ENCODE data around the gene PLLP.

PLLP gene

DNA sequence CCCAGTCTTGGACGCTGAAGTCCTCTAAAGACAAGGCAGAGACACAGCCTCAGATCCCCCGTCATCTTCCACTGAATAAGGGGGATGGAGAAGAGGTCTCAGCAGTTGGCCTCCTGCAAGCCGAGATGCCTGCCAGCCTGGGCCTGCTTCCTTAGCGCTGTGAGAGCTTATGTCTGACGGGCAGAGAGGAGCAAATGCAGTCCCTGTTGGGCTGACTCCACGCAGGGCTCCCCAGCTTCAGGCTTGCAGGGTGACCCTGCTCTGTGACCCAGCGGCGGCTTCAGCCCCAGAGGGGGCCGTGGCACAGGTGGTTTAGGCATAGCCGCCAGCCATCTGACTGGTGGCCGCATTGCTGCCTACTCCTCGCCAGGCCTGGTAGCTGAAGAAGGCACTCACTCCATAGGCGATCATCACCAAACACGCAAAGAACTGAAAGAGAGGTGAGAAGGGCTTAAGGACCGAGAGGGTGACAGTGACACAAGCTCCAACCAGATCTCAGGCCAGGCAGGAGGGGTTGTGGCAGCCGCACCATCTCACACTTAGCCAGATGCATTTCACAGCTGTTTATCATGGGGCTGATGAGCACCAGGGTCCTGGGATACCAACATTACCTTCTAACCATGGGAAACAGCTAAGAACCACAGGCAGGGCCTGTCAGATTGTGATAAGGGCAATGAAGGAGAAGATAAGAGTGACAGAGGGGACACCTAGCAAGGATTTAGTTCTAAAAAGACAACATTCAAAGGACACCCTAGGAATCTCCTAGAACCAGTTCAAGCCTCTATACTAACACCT is 27.7 kb downstream of the PLLP start:
- DNase-seq (ENCODE audit: low spot score): no peak

DNA sequence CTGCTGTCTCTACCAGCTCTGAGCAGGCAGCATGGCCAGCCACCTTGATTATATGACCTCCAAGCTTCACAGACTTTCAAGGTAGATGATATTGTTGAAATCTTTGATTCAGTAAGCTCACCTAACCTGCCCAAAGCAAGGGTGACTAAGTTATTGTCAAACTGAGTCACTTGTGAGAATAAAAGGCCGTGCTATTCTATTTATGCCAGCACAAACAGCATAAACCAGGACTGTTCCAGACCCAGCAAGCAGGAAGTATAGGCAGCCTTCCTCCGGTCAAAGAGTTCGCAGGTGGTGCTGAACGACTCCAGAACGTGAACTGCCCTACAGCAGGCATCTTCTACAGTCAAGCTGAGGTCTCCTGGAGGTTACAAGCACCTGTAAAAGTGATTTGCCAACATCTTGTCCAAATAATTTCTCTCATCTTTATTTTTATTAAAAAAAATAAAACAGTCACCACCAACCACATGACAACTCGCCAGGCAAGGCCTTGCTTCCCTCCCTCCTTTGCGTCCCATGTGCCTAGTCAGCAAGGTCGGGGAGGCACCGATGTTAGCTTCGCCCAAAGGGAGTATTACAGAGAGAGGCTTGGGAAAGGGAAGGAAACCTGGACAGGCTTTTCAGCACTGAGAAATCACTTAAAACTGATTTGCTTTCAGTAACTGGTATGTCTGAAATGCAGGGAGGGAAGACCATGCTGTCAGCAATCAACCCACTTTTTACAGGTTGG is 28.6 kb downstream of the PLLP start:
- no peak for DNase-seq (ENCODE audit: low spot score)

DNA sequence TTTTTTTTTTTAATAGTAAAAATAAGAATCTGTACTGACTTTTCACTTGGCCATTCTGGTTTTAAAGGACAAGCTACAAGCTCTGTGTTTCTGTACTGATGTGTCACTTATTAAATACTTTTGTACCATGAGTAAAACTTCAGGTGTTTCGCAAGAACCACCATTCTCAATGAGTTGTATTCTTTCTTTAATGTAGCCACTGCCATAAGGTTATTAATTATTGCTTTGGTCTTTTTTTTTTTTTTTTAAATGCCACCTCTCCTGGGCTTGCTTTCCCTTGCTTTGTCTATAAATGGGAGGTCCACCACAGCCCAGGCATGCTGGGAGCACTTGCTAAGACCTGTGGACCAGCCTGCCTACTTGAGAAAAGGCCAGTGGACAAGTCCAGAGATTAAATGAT is 31.0 kb downstream of the PLLP start:
- no peak for DNase-seq (ENCODE audit: low spot score)

DNA sequence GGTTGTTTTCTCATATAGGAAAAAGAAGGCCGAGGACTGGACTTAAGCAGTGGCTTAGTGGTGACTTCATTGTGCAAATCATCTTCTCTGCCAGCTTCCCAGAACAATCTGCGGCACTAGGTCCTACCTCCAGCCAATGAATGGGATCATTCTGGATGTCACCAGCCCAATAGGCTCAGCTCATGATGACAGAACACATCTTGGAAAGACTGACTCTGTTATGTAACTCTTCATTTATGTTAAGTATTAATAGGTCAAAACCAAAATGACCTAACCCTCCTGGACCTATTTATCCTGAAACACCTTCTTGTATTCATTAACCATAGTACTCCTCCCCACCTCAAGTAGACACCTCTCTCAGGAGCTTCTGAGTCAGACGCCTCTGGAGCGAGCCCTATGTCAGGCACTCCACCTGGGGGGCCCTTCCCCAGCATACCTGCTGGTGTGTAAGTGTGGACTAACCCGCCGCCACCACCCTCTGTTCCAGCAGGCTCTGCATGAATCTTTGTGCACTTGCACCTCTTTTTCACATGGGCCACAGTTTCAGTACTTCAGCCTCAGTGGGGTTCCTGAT is 32.2 kb downstream of the PLLP start:
- no peak for DNase-seq (ENCODE audit: low spot score)

DNA sequence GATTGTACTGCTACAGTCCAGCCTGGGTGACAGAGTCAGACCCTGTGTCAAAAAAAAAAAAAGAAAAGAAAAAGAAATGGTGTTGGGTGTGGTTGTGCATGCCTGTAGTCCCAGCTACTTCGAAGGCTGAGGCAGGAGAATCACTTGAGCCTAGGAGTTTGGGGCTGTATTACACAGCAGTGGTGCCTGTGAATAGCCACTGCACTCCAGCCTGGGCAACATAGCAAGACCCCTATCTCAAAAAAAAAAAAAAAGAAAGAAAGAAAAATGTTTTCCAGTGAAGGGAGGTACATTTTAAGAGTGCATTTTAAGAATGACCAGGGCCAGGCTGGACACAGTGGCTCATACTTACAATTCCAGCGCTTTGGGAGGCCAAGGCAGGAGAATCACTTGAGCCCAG is 33.1 kb downstream of the PLLP start:
- DNase-seq (ENCODE audit: low spot score): no peak

DNA sequence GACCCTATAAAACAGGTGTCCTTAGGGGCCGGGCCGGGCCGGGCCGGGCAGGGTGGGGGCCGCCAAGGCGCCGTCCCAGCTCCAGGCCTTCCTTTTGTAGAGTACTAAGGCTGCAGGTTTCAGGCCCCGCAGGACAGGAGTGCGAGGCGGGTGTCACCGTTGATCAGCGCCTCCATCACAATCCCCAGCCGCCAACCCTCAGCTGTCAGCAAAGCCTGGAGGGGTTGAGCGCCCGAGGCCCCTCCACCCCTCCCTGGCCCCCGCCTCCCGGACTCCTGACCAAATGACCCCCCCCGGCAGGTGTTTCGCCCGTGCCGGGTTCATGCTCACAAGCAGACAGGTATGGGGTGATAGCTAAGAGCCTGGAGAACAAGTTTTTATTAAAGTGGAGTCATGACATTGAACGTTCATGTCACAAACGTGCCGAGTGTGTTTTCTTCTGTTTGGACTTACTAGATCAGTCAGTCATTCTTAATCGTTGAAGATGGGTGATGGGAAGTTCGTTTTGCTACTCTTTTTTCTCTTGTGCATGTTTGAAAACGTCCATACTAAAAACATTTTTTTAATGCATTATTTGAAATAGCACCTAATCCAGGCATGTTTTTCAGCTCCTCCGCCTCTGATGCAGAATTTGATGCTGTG is 38.9 kb downstream of the PLLP start:
- peak; percentile 45 for DNase-seq (ENCODE audit: low spot score)

DNA sequence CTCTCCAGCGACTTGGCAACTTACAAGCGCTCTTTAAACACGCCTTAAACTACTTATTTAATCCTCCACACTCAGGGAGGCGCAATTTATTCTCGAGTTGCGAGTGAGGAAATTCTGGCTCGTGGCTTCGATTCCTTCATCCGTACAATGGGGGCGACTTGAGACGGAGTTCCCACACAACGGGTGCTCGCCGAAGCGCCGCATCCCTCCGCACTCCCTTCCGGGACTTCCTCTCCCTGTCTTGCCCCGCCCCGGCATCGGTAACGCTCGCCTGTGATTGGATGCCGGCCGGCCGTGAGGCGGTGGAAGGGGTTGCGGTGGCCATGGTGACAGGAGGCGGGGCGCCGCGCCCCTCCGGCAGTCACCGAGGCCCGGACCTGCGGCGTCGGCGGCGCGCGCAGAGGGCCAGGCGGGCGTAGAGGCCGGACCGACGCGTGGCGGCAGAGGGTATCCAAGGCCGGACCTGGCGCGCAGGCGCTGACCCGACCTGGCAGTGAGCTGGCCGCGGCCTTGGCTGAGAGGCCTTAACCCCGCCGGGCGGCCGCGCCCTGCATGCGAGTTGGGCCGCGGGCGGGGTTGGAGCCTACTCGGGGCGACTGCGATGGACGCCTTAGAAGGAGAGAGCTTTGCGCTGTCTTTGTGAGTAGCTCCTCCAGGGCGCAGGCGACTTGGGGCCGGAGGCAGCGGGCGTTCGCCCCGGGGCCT is 39.6 kb downstream of the PLLP start, which contains the start of gene ARL2BP:
Gene ARL2BP, plus strand, starts transcription at position 493 of the 705 bp plus-strand sequence. Its CDS starts 109 bp downstream, at position 602.
- DNase-seq (ENCODE audit: low spot score): peak; percentile 97

DNA sequence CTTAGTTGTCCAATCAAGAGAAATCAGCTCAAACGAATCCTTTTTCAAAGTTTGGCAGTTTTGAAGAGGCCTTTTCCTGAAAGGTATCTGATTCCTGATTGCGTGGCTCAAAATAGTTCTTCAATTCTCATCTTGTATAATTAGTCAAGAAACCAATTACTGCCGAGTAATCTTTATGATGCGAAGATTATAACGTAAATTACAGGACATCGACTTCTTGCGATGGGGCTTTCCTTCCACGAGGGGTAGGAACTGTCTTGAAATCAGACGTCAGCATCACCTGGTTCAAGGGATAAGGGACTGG is 40.1 kb downstream of the PLLP start:
- no peak for DNase-seq (ENCODE audit: low spot score)

DNA sequence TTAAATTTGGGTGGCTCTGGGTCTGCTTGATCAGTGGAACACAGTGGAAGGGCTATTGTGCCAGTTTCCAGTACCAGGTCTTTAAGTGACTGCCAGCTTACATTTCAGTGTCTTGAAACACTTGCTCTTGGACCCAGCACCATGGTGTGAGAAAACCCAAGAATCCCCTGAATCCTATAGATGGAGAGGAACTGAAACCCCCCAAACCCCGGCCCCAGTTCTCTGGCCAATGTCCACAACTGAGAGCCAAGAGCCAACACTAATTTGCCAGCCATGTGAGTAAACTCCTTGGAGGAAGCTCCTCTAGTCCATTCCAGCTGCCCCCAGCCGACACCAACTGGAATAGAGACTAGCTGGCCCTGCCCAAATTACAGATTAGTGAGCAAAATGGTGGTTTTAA is 41.8 kb downstream of the PLLP start:
- DNase-seq (ENCODE audit: low spot score): no peak

DNA sequence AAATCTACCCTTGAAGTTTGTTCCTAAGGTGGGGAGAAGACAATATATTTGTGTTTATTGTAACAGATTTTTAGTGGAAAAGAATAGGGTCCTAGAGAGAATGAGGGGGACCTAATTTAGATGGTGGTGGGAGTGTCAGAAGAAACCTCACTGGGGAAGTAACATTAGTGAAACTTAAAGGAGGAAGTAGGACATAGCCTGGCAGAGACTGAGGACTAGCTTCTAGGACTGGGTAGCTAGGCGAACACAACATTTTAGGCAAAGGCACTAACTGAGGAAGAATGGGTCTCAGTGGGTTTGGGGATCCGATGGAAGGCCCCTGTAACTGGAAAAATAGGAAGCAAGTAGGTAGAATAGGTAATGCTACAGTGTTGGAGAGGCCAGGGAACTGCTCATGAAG is 43.6 kb downstream of the PLLP start:
- peak; percentile 52 for DNase-seq (ENCODE audit: low spot score)

DNA sequence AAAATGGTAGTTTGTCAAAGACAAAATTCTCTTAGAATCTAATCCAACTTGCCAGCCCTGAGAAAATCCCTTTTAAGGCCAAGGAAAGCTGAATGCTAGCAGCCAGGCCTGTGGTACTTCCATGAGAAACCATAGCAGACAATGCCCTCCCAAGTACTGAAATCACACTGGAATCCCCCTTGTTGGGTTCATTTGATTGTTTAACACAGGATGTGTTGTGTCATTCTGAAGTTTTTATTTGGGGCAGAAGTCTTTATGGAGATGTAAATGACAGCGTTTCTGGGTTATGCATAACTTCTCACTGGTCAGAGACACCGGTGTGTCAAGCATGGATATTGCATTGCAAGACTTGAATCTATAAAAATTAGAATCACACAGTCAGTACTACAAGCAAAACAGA is 45.4 kb downstream of the PLLP start:
- DNase-seq (ENCODE audit: low spot score): no peak

DNA sequence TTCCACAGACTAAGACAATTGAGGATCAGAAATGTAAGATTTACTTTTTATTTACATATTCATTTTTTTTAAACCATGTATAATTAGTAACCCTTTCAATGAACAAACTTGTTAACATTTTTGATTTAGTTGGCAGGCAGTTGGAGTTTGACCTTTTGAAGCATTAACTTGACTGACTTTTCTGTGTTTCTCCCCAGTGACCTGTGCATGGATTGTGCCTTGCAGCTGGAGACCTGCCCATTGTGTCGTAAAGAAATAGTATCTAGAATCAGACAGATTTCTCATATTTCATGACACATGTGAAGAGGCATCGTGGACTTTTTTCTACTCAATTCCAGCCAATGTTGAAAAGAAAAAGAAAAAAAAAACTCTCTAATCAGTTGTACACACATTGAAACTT is 45.8 kb downstream of the PLLP start:
- DNase-seq (ENCODE audit: low spot score): no peak

DNA sequence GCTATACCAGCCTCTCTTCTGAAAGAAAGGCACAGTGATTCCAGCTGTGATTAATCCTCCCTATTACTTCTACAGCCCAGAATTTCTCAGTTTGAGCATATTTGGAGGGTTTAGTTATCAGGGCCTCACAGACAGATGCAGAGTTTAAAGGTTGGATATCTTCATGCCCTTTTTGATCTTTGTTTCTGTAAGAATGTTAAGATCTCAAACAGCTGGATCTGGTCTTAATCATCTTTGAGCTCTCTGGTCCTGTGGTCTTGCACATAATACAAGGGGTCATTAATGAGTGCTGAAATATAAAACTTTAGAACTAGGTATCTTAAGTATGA is 48.5 kb downstream of the PLLP start:
- DNase-seq (ENCODE audit: low spot score): no peak

DNA sequence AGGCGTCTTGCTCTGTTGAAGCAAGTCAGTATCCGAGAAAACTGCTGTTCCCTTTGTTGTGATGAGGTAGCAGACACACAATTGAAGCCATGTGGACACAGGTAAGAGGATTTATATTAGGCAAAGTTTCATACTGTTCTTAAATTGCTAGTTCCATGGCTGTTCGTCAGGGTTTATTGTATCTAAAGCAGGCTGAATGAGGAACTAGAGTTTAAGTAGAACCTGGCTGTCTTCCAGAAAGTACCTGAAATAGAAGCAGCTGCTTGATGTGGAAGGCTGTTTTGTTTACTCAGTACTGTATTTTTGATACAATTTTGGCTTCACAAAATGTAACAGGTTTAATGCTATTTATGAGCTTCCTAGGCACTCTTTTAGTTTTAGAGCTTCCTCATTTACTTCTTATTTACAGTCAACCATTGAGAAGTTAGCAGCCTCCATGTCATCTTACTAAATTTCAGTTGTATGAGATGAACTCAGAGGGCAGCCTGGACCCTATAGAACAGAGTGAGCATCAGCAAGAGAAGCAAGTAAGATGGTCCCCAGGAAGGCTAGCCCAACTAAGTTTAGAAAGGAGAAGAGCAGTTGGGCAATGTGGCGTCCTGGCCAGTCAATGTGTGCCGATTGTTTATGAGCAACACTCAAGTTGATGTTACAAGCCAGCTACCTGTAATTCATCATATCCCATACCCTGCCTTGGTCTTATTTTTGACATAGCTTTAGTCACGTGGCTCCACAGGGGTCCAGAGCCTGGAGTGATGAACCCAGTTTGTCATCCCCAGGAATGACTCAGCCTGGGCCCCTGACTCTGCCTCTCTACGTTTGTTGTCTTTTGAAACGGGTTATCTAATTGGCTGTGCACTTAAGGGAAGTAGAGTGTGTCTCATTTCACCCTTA is 49.1 kb downstream of the PLLP start:
- peak; percentile 47 for DNase-seq (ENCODE audit: low spot score)

DNA sequence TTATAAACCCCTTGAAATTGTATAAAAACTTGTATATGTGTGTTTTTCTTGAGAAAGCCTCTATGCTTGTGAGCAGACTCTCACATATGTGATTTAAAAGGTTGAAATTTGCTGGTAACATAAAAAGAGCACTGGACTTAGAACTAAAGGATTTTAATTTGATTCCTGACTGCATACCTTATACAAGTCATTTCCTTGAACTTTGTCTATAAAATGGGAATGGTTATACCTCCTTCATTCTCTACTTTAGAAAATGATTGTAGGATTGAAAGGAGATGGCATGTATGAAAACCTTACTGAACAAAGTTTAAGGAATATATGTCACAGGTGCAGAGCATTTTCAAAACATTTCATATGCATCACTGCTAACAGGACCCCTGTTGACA is 49.8 kb downstream of the PLLP start:
- no peak for DNase-seq (ENCODE audit: low spot score)

DNA sequence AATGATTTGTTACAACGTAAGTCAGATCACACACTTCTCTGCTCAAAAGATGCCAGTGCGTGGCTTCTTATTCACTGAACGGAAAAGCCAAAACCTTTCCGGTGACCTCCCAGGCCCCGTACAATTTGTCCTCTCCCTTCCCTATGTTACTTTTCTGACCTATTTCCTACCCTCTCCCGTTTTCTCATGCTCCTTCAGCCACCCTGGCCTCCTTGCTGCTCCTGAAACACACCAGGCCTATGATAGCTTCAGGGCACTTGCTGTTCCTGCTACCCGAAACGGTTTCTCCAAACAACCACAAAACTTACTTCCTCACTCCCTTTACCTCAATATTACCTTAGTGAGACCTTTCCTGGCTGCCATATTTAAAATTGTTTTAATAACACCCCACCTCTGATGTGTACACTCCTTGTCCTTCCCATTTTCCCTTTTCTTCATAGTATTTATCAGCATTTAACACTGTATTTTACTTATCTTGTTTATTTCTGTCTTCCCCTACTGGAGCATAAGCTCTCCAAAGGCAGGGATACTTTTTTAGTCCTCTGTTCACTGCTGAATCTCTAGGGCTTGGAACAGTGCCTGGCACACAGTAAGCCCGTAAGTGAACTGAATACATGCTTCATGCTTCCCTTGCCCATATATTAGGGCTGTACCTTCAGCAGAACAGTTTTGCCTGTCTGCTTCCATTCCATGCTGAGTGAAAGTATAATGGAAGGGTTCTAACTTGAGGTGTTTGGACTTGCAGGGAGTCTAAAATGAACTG is 50.3 kb downstream of the PLLP start:
- DNase-seq (ENCODE audit: low spot score): no peak

DNA sequence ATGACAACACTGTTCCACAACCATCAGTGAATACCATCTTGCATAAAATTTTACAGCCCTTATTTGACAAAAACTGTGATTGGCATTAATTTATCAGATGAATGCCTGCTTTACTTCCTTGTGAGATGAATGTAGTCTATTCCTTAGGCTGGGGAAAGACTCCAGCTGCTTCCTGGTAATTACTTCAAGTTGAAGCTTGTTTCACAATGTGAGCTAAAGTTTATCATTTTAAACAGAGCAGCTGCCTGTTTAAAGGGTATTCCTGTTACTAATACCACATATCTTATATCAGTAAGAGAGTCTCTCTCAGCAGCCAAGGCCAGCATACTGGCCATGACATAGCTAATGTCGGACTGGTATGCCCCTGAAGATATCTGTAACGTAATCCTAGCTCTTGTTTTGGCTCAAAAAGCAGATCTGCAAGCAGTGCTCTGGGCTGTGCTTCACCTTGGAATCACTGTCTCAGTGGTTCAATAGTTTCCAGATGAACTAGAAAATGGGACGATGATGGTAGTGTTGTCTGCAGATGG is 52.6 kb downstream of the PLLP start:
- no peak for DNase-seq (ENCODE audit: low spot score)

DNA sequence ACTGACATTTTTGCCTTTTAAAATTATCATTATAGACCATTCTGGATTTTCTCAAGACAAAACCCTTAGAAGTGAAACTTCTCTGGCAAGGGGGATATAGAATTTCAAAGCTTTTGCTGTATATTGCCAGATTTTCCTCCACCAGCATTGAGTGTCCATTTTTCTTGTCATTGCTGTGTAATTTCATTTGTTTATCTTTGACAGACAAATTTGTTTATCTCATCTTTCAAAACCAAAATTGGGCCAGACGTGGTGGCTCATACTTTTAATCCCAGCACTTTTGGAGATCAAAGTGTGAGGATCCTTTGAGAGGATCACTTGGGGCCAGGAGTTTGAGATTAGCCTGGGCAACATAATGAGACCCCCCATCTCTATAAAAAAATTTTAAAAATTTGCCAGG is 55.4 kb downstream of the PLLP start:
- DNase-seq (ENCODE audit: low spot score): no peak

DNA sequence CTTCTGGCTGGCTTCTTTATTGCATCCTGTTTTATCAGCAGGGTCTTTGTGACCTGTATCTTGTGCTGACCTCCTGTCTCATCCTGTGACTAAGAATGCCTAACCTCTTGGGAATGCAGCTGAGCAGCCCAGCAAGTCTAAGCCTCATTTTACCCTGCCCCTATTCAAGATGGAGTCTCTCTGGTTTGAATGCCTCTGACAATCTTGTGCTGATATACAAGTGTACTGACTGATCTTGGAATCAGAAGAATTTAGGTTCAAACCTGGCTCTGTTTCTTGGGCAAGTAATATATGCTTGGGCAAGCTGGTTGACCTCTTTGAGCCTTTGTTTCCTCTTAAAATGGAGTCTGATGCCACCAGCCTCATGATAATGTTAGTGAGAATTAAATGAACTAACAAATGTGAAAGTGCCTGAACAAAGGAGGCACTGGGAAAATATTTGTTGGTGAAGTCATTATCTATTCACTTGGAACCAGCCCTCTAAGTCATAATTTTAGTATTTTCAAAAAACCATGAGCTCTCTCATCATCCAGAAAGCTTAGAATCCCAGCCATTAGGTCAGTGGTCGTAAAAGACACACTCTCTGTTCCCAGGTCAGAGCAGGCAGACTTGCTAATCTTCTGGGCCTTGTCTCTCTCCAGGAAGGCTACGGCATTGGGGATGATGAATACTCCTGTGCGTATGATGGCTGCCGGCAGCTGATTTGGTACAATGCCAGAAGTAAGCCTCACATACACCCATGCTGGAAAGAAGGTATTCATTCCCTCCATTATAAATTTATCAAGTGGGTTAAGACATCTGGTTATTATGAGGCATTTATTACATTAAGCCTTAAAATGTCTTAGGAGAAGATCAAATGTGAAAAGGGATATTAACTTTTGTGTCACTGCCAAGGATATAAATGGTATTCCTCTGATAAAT is 57.5 kb downstream of the PLLP start:
- DNase-seq (ENCODE audit: low spot score): no peak

Measured in pons (tissue), 1 donor.